GM21825 (cell line): ENCODE results near the gene LSM14B.
"Not testable (repeated sequence)": the region's sequence is repeated elsewhere in the genome, so short reads cannot be mapped to it uniquely, and the experiment has no call there.

Source experiments
- ATAC-seq: cut with Tn5 transposase; IDR thresholded peaks from one replicate; pipeline ENCODE4 v1.9.1; 2021; ENCODE audit warnings: mild to moderate bottlenecking, moderate library complexity; ENCODE audit not compliant: unreplicated experiment

The LSM14B gene

GRCh38 chr20:62121776-62122653 is at the start of gene LSM14B:
Gene LSM14B, plus strand, starts transcription at chr20:62122475. Its CDS starts 192 bp downstream, at chr20:62122667.
- ATAC-seq, result peak; percentile 74

GRCh38 chr20:62073323-62073722 is 49.0 kb upstream of the LSM14B start:
- no peak for ATAC-seq

- no peak for ATAC-seq
Observed at GRCh38 chr20:62079166-62079565, 43.1 kb upstream of the LSM14B start.

- ATAC-seq, result no peak
Observed at GRCh38 chr20:62080249-62080990, 41.9 kb upstream of the LSM14B start.

- ATAC-seq, result no peak
Observed at GRCh38 chr20:62083312-62083711, 39.0 kb upstream of the LSM14B start.

- ATAC-seq, result not testable (repeated sequence)
Observed at GRCh38 chr20:62084224-62084623, 38.1 kb upstream of the LSM14B start.

- no peak for ATAC-seq
Observed at GRCh38 chr20:62085206-62085605, 37.1 kb upstream of the LSM14B start.

GRCh38 chr20:62087227-62087626 is 35.0 kb upstream of the LSM14B start:
- no peak for ATAC-seq

GRCh38 chr20:62087632-62088031 is 34.6 kb upstream of the LSM14B start:
- ATAC-seq, result no peak

- ATAC-seq, result no peak
Observed at GRCh38 chr20:62088258-62089127, 33.8 kb upstream of the LSM14B start.

GRCh38 chr20:62089393-62089792 is 32.9 kb upstream of the LSM14B start:
- no peak for ATAC-seq

- no peak for ATAC-seq
Observed at GRCh38 chr20:62096421-62097380, 25.6 kb upstream of the LSM14B start.

- no peak for ATAC-seq
Observed at GRCh38 chr20:62097881-62098407, 24.3 kb upstream of the LSM14B start.

GRCh38 chr20:62101078-62101477 is 21.2 kb upstream of the LSM14B start:
- ATAC-seq, result no peak

- ATAC-seq, result no peak
Observed at GRCh38 chr20:62103508-62104233, 18.6 kb upstream of the LSM14B start.

GRCh38 chr20:62104234-62104789 is 18.0 kb upstream of the LSM14B start:
- no peak for ATAC-seq

- no peak for ATAC-seq
Observed at GRCh38 chr20:62104791-62105345, 17.4 kb upstream of the LSM14B start.

GRCh38 chr20:62105592-62105991 is 16.7 kb upstream of the LSM14B start:
- no peak for ATAC-seq
